HL-60 (cell line): ENCODE measurements around the gene BACH1.

Experiments used
- CTCF ChIP-seq: IDR thresholded peaks from one replicate; pipeline ENCODE4 v1.5.1; 2011; ENCODE audit warnings: low read length, control low read depth, inconsistent platforms; ENCODE audit not compliant: insufficient read depth
- REST ChIP-seq: IDR thresholded peaks from 2 replicates; pipeline ENCODE4 v1.6.1; 2012; ENCODE audit warnings: low read depth; ENCODE audit not compliant: insufficient replicate concordance

- TF ChIP-seq REST (no peak), CTCF (no peak)
Measured at GRCh38 chr21:29254550-29254949, 44.2 kb upstream of the BACH1 start.
